DOHH2 (cell line): ENCODE measurements around the gene TTC21A.

Source experiments
- EZH2phosphoT487 ChIP-seq: fragments of 200-600 bp; sonication (generic); IDR thresholded peaks from 2 replicates; pipeline ENCODE4 v1.6.1; 2017; ENCODE audit warnings: borderline replicate concordance, mild to moderate bottlenecking, antibody characterized with exemption, low read length, moderate library complexity, mixed read lengths
- TF ChIP-seq, protein P1 (sequence below): fragments of 200-600 bp; sonication (generic); IDR thresholded peaks from one replicate; pipeline ENCODE4 v1.5.1; 2014; ENCODE audit warnings: antibody characterized with exemption, mild to moderate bottlenecking, low read depth, low read length; ENCODE audit not compliant: poor library complexity, severe bottlenecking

DNA sequence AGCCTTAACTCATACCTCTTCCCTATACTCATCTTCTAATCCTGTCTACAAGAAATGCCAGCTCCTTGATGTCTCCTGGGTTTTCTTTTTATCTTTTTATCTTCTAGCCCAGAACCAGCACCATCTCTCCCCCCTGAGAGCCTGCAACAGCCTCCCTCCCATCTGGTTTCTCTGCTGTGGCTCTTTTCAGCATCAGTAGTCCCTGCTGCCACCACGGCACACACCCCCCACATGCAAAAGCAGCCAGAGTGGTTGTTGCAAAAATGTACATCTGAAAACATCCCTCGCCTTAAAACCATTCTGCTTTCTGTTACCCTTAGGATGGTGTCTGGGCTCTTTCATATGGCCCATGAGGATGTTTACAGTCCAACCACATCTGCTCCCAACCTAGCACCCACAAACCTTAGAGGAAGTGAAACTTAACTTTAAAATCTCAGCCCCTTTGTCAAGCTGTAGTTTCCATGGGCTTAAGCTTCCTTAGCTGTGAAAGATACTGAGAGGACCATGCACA is 775 bp downstream of the TTC21A start:
- TF ChIP-seq, protein P1, sequence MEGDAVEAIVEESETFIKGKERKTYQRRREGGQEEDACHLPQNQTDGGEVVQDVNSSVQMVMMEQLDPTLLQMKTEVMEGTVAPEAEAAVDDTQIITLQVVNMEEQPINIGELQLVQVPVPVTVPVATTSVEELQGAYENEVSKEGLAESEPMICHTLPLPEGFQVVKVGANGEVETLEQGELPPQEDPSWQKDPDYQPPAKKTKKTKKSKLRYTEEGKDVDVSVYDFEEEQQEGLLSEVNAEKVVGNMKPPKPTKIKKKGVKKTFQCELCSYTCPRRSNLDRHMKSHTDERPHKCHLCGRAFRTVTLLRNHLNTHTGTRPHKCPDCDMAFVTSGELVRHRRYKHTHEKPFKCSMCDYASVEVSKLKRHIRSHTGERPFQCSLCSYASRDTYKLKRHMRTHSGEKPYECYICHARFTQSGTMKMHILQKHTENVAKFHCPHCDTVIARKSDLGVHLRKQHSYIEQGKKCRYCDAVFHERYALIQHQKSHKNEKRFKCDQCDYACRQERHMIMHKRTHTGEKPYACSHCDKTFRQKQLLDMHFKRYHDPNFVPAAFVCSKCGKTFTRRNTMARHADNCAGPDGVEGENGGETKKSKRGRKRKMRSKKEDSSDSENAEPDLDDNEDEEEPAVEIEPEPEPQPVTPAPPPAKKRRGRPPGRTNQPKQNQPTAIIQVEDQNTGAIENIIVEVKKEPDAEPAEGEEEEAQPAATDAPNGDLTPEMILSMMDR: no peak
- no peak for TF ChIP-seq EZH2phosphoT487
